Activated CD4-positive, alpha-beta memory T cell treated with anti-CD3 and anti-CD28 coated beads, Interleukin-2, amount 10 ng/mL, durations not matched to agents 7 days and 5 days (primary cell): ENCODE measurements around the gene HRH1. TPM values are rescaled to one million over a fixed set of nuclear protein-coding genes. Genes with fewer than 3 reads are reported as not detected.
"Not testable (repeated sequence)": the region's sequence is repeated elsewhere in the genome, so short reads cannot be mapped to it uniquely, and the experiment has no call there.

ENCODE experiments used
- CTCF ChIA-PET: fragments of 350-600 bp; sonication (Branson Sonifier 250); formaldehyde crosslinking; loops from one replicate; lab custom pipeline; 2021; ENCODE audit warnings: antibody characterized with exemption, inconsistent platforms; lab: Charles Lee
- POLR2A ChIA-PET: fragments of 350-600 bp; sonication (Branson Sonifier 250); formaldehyde crosslinking; loops from one replicate; lab custom pipeline; 2021; ENCODE audit warnings: antibody characterized with exemption; lab: Charles Lee
- DNase-seq: peaks from one replicate; pipeline ENCODE4 v3.0.0-alpha.2; 2020
- H3K27ac Mint-ChIP-seq: one replicate; pipeline ENCODE4 v1.8.0; 2021; ENCODE audit warnings: mild to moderate bottlenecking, mixed read lengths
- H3K27me3 Mint-ChIP-seq: one replicate; pipeline ENCODE4 v1.8.0; 2021; ENCODE audit warnings: mixed read lengths
- H3K36me3 Mint-ChIP-seq: one replicate; pipeline ENCODE4 v1.8.0; 2021; ENCODE audit warnings: low read depth, mixed read lengths
- H3K4me1 Mint-ChIP-seq: one replicate; pipeline ENCODE4 v1.8.0; 2021; ENCODE audit warnings: mixed read lengths
- H3K4me3 Mint-ChIP-seq: one replicate; pipeline ENCODE4 v1.8.0; 2021; ENCODE audit warnings: mild to moderate bottlenecking, mixed read lengths
- H3K9me3 Mint-ChIP-seq: one replicate; pipeline ENCODE4 v1.8.0; 2021; ENCODE audit warnings: mixed read lengths
- total RNA-seq, 2 experiments: library from RNA; stranded (reverse); gene quantifications; one replicate each; pipeline ENCODE4 v1.2.3, GENCODE V29; 2021

Gene HRH1
- total RNA-seq, 2 experiments from 2014 or later, result 0.95 to 1.0 TPM

DNA sequence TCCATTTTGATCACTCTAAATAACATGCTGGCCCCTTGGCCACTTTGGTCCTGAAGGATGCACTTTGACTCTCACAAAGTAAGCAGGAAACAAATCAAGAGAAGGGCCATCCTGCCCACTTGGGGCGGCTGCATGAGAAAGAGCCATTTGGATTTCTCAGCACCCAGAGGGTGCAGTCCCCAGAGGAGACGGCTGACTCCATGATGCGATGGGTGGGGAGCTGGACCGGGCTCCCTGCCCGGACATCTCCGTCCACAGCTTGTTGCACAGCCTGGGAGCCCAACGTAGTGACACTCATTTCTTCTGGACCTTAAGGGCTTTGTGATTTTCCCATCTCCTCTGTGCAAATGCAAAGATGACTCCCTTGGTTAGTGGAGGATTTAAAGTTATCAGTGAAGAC, 4.0 kb upstream of the HRH1 start:
- Mint-ChIP-seq H3K27me3 (peaks cover 79% of the 10 kb centered on the region), H3K9me3 (no peaks in the 10 kb centered on the region), H3K27ac (no peak overlapping the region), H3K36me3 (no peaks in the 10 kb centered on the region), H3K4me3 (no peak overlapping the region), H3K4me1 (peaks cover 6% of the 10 kb centered on the region)
- no peak for DNase-seq
- ChIA-PET POLR2A (no interaction called here), CTCF (no interaction called here)

DNA sequence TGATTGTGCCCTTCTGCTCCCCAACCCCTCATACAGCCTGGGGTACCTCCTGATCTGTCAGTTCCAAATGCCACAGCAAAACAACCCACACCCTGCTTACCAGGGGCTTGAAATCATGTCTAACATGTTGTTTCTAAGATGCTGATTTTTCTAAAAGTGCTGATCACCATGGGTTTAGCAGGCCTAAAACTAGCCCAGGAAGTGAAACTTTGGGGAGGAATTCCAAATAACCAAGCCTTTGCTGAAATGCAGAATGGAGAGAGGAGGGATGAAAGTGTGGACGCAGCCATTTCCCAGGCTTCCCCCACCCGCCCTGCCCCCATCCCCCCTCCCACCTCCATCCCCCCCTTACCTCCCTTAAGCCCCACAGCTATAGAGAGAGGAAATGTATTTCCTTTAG, 2.0 kb upstream of the HRH1 start:
- Mint-ChIP-seq H3K4me3 (no peak overlapping the region), H3K27me3 (peaks cover 81% of the 10 kb centered on the region)
- CTCF ChIA-PET, result no interaction called here

DNA sequence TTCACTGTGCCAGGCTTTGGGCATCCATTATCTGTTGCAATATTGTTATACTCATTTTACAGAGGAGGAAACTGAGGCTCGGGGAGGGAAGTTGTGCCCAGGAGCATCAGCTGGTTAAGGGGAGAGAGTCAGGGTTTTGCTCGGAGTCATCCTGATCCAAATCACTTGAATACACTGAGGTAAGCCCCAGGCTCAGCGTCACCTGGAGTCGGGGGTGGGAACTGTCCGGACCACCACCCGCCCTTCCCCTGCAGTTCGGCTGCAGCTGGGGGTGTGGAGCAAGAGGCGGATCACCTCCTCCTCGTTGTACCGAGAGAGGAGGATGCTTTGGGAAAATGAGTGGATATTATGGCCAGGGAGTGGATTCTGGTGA, 646 bp downstream of the HRH1 start:
- Mint-ChIP-seq H3K27me3 (peaks cover 82% of the 10 kb centered on the region), H3K4me1 (peaks cover 10% of the 10 kb centered on the region), H3K27ac (no peak overlapping the region), H3K36me3 (no peaks in the 10 kb centered on the region), H3K9me3 (no peaks in the 10 kb centered on the region), H3K4me3 (no peak overlapping the region)
- no peak for DNase-seq
- ChIA-PET POLR2A (no interaction called here), CTCF (interaction anchor here (0.6 to 1.6 kb wide), 5 partner anchors 13 to 180 kb away, joined by 3 to 6 read pairs (median 3); no protein-coding TSS in a partner anchor)

More for the DNA sequence above, 2.0 kb upstream of the HRH1 start:
- Mint-ChIP-seq H3K4me1 (peaks cover 10% of the 10 kb centered on the region), H3K36me3 (no peaks in the 10 kb centered on the region), H3K9me3 (no peaks in the 10 kb centered on the region), H3K27ac (no peak overlapping the region)
- DNase-seq, result no peak
- POLR2A ChIA-PET, result no interaction called here

DNA sequence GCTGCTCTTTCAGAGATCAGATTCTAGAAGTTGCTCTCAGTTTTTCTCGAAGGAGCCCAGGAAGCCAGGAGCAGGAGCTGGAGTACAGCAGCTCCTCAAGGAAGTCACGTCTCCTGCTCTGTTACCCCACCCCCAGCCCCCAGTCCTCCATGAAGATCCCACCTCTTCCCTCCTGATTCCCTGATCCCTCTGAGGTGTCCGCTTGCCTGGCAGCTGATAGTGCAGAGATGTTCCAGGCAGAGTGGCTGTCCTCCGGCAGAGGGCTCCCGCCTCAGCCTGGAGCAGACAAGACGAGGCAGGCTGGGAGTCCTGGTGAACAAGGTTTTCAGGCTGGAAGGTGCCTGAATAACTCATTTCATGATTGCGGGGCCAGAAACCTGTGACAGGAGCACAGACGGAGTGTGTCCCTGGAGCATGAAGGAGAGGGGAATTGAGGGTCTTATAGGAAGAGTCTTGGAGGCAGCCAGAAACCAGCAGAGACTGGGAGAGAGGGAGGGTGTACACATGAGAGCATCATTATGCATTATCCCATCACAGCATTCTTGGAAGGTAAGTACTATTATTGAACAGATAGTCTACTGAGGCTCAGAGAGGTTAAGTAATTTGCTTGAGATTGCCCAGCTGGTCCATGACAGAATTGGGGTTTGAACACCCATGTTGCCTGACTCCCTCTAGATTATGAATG, 1.2 kb downstream of the HRH1 start:
- H3K9me3 Mint-ChIP-seq, result no peaks in the 10 kb centered on the region
- H3K4me3 Mint-ChIP-seq, result no peak overlapping the region
- H3K27ac Mint-ChIP-seq, result no peak overlapping the region
- CTCF ChIA-PET, result interaction anchor here (1.0 to 1.6 kb wide), 4 partner anchors 15 to 180 kb away, joined by 3 to 6 read pairs (median 4); no protein-coding TSS in a partner anchor
- H3K4me1 Mint-ChIP-seq, result peaks cover 10% of the 10 kb centered on the region
- peak; percentile 22 for DNase-seq
- peaks cover 86% of the 10 kb centered on the region for H3K27me3 Mint-ChIP-seq
- H3K36me3 Mint-ChIP-seq, result no peaks in the 10 kb centered on the region
- POLR2A ChIA-PET, result no interaction called here

DNA sequence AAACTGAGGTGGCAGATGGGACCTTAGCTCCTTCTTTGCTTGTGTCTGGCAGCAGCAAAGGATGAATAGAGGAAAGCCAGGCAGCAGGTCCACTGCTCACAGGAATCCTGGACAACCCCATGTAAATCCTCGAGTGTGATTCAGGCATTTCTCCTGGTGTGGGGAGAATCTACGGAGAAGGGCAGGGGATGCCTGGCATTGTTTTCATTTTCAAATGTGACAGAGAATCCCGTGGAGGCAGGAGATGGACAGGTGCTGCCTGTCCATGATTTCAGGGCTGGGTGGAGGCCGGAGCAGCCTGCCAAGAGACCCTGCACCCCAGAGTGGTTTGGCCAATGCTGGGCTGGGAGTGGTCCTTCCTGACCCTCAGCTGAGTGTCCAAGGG, 1.7 kb downstream of the HRH1 start:
- DNase-seq, result no peak
- ChIA-PET POLR2A (no interaction called here), CTCF (interaction anchor here (0.6 to 1.3 kb wide), 3 partner anchors 11 to 1477 kb away, joined by 3 read pairs; no protein-coding TSS in a partner anchor)
- Mint-ChIP-seq H3K9me3 (no peaks in the 10 kb centered on the region), H3K27ac (no peak overlapping the region), H3K4me3 (no peak overlapping the region), H3K27me3 (peaks cover 86% of the 10 kb centered on the region), H3K4me1 (peaks cover 10% of the 10 kb centered on the region), H3K36me3 (no peaks in the 10 kb centered on the region)

DNA sequence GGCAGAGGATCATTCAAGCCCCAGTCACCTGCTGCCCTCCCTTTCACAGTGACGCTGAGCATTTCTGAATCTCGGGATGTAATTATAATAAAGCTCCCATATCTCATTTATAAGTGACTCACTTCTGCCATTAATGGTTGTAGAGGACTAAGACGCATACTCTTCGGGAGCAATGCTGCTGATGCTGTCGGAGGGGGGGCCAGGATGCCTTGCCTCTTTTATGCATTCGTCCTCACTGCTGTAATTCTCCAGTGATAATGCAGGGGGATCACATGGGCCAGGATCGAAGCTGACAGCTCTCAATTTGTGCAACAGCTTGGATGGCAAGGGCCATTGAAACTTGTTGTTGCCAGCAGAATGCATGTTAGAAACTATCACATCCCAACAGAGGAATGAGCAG, 3.1 kb downstream of the HRH1 start:
- H3K27me3 Mint-ChIP-seq, result peaks cover 77% of the 10 kb centered on the region
- no peak overlapping the region for H3K4me3 Mint-ChIP-seq
- ChIA-PET POLR2A (no interaction called here), CTCF (interaction anchor here (1.3 kb wide), 1 partner anchor 13 kb away, joined by 3 read pairs; no protein-coding TSS in a partner anchor)
- H3K4me1 Mint-ChIP-seq, result peaks cover 10% of the 10 kb centered on the region
- no peak for DNase-seq
- no peak overlapping the region for H3K27ac Mint-ChIP-seq
- no peaks in the 10 kb centered on the region for H3K9me3 Mint-ChIP-seq
- no peaks in the 10 kb centered on the region for H3K36me3 Mint-ChIP-seq

DNA sequence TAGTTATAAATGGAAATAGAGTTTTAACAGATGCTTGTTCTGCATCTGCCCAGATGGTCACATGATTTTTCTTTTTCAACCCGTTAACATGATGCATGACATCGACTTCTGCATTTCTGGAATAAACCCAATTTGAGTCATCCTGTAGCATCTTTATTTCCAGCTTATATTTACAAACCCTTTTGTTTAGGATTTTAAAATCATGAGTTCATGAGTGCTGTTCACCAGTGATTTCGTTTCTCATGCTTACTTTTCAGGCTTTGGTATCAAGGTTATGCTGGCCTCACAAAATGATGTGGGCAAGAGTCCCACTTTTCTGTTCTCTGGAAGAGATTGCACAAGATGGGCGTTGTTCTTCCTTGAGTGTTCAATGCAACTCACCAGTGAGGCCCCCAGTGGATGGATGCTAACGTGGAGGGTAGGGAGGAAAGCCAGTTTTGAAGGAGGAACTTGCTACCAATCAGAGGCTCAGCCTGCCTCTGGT, 5.2 kb downstream of the HRH1 start:
- Mint-ChIP-seq H3K27me3 (peaks cover 74% of the 10 kb centered on the region), H3K36me3 (no peaks in the 10 kb centered on the region), H3K4me1 (peaks cover 7% of the 10 kb centered on the region), H3K27ac (no peak overlapping the region), H3K9me3 (no peaks in the 10 kb centered on the region), H3K4me3 (no peak overlapping the region)
- ChIA-PET CTCF (no interaction called here), POLR2A (no interaction called here)
- DNase-seq, result no peak

DNA sequence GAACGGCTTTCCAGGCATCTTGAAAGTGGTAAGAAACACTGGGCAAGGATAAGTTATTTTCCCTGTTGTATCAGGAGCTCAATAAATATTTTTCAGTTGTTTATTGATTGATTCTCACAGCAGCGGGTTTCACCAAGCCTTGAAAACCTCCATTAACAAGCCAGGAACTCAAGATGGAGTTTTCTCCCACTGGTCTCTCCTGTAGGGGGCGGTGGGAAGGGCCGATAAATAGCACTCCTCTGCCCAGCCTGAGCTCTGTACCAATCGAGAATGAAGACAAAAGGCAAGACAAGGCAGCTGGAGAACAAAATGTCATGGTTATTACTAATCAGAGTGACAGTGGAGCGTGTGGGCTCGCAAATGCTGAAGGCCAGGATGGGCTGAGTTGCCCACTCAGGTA, 7.4 kb downstream of the HRH1 start:
- ChIA-PET POLR2A (no interaction called here), CTCF (no interaction called here)
- Mint-ChIP-seq H3K4me3 (no peak overlapping the region), H3K27ac (no peak overlapping the region), H3K9me3 (no peaks in the 10 kb centered on the region), H3K27me3 (peaks cover 58% of the 10 kb centered on the region), H3K4me1 (no peaks in the 10 kb centered on the region), H3K36me3 (no peaks in the 10 kb centered on the region)
- no peak for DNase-seq

DNA sequence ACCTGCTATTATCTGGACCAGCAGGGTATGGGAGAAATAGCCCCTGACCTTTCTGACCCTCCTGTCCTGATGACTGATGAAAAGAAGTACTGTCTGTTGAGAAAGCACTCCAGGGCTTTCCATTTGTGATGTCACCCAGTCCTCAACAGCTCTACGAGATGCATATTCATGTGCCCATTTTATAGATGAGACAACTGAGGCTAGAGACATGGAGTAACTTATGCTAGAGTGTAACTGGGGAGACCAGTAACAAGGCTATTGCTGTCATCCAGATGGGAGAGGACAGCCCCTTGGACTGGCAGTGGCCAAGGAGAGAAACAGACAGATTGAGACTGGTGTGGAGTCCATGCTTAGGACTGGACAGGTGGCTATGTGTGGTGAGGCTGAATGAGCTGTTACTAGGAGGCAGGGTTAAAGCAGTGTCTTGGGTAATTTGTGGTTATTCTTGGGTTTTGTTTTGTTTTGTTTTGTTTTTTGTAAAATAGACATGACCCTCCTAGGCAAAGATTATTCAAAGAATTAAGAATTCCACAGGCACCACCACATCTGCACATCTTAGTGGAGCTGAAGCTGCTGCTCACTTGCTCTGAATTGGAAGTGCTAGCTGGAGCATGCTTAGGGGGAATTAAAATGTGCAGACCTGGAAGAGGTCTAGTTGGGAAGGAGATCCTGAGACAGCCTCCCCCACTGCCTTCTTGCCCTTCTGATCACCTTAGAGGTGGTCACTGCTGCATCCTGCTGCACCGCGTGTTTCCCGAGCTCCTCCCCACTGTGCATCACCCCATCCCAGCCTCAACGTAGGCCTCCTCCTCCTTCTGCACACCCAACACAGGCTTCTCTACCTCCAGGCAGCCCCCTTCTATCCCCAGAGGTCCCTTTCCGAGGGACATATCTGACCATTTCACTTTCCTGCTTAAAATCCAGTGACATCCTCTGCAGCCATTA, 8.4 kb downstream of the HRH1 start:
- Mint-ChIP-seq H3K4me3 (no peak overlapping the region), H3K9me3 (no peaks in the 10 kb centered on the region), H3K36me3 (no peaks in the 10 kb centered on the region), H3K27ac (no peak overlapping the region), H3K27me3 (peaks cover 48% of the 10 kb centered on the region), H3K4me1 (no peaks in the 10 kb centered on the region)
- ChIA-PET POLR2A (no interaction called here), CTCF (no interaction called here)
- no peak for DNase-seq

DNA sequence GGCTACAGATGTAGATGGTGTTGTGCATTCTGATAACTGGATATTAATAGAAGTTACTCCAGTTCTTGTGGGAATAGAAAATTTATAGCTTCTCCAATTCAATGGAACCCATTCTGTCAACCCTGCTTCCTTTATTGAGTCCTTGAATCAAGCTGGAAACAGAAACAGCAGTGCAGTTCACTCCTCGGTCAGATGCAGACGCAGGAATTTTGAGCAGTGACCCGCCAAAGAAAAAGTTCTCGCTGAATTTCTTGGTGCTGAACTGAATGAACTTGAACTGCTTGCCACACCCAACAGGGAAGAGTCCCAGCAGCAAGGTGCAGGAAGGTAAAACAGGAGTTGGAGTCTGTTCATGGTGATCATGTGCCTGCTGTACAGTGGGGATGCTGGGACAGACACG, 10.3 kb downstream of the HRH1 start:
- no peak overlapping the region for H3K27ac Mint-ChIP-seq
- H3K4me1 Mint-ChIP-seq, result no peaks in the 10 kb centered on the region
- peaks cover 34% of the 10 kb centered on the region for H3K27me3 Mint-ChIP-seq
- DNase-seq, result no peak
- no peak overlapping the region for H3K4me3 Mint-ChIP-seq
- no peaks in the 10 kb centered on the region for H3K9me3 Mint-ChIP-seq
- no peaks in the 10 kb centered on the region for H3K36me3 Mint-ChIP-seq
- POLR2A ChIA-PET, result no interaction called here
- CTCF ChIA-PET, result no interaction called here

DNA sequence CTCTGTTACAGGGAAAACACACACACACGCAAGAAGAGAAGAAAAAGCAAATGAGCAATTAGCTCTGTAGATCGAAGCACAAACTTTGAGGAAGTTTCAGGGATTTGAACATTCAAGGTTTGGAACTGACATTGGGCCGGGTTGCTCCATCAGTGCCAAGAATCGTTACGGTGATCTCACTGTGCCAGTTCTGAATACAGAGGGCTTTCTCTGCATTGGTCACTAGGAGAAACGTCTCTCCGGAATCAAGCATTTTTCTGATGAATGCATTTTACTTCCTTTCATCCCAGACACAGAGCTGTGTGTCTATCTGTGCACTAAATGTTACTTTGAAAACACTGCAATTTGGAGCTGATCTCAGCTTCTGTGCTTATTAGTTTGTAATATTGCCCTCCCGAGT, 11.2 kb downstream of the HRH1 start:
- Mint-ChIP-seq H3K27me3 (peaks cover 27% of the 10 kb centered on the region), H3K4me1 (no peaks in the 10 kb centered on the region), H3K4me3 (no peak overlapping the region), H3K9me3 (no peaks in the 10 kb centered on the region), H3K36me3 (no peaks in the 10 kb centered on the region), H3K27ac (no peak overlapping the region)
- CTCF ChIA-PET, result no interaction called here
- POLR2A ChIA-PET, result no interaction called here
- no peak for DNase-seq

DNA sequence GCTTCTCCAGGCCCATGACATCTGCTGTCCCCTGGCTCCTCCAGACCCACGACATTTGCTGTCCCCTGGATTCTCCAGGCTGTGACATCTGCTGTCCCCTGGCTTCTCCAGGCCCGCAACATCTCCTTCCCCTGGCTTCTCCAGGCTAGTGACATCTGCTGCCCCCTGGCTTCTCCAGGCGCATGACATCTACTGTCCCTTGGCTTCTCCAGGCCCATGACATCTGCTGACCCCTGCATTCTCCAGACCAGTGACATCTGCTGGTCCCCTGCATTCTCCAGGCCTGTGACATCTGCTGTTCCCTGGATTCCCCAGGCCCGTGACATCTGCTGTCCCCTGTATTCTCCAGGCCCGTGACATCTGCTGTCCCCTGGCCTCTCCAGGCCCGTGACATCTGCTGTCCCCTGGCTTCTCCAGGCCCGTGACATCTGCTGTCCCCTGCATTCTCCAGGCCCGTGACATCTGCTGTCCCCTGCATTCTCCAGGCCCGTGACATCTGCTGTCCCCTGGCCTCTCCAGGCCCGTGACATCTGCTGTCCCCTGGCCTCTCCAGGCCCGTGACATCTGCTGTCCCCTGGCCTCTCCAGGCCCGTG, 12.6 kb downstream of the HRH1 start:
- CTCF ChIA-PET, H3K9me3 Mint-ChIP-seq, H3K4me3 Mint-ChIP-seq, DNase-seq, H3K36me3 Mint-ChIP-seq, H3K4me1 Mint-ChIP-seq, H3K27ac Mint-ChIP-seq, POLR2A ChIA-PET: not testable (repeated sequence)
- peaks cover 22% of the 10 kb centered on the region for H3K27me3 Mint-ChIP-seq

DNA sequence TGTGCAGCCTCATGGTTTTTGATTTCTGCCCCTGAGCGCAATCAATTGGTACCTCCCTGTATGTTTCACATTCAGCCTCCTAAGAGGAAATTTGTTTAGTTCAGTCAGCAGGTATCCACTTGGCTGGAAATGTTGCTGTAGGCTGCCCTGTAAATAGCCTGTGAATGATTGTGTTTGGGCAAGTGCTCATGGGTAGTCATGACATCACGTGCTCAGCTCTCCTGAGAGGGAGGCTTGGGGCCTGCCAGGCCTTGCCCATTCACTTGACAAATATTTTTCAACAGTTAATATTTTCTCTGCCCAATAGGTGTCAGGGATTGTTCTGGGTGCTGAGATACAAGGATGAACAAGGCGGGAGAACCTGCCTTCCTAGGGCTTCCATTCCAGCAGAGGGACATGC, 13.3 kb downstream of the HRH1 start:
- no peak for DNase-seq
- Mint-ChIP-seq H3K4me3 (no peak overlapping the region), H3K27ac (no peak overlapping the region), H3K9me3 (no peaks in the 10 kb centered on the region), H3K4me1 (no peaks in the 10 kb centered on the region), H3K27me3 (peaks cover 18% of the 10 kb centered on the region), H3K36me3 (no peaks in the 10 kb centered on the region)
- POLR2A ChIA-PET, result no interaction called here
- CTCF ChIA-PET, result no interaction called here
